ENCODE results near the gene PPARD. TPM values are rescaled to one million over a fixed set of nuclear protein-coding genes. Genes with fewer than 3 reads are reported as not detected.
A peak's percentile ranks its signal among the peaks of the same experiment; 100 is the strongest.

The PPARD gene
- total and polyA plus RNA-seq, 2 of the 13 experiments (the other 11 are each of a cell fraction or from before 2014, with no cell fraction given) = 6.1 to 13.3 TPM

DNA sequence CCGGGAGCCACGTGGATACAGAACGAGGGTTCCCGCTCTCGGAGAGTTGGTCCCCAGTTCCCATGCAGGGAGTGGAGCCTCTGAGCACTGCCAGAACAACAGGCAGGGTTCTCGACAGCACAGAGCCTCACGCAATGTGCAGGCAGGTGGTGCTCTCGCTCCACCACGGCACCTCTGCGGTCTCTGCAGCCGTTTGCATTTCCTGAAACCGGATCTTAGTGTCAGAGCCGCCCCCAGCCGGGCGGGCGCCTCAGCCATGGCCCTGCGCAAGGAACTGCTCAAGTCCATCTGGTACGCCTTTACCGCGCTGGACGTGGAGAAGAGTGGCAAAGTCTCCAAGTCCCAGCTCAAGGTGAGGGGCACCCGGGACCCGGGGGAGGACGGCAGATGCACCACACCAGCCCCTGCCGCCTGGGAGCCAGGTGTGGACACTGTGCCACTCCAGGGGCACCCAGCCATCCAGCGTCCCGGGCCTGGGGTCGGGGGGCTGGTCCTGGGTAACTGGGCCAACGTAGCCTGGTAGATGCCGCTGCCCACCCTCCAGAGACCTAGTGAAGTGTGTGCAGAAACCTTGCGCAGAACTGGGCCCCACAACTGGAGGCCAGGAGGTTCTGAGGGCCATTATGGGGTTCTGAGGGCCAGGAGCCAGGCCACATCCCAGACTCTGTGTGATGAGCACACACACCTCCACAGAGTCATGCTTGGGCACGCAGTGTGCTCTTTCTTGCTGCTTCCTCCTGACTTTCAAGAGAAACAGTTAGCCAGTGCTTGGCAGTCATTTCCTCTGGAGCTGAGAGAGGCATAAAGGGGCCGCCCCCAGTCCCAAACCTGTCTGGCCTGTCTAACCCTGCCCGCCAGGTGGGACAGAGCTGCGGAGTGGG is 44.5 kb upstream of the PPARD start, which contains the start of gene DEF6 (continued):
- TF ChIP-seq, protein P1, sequence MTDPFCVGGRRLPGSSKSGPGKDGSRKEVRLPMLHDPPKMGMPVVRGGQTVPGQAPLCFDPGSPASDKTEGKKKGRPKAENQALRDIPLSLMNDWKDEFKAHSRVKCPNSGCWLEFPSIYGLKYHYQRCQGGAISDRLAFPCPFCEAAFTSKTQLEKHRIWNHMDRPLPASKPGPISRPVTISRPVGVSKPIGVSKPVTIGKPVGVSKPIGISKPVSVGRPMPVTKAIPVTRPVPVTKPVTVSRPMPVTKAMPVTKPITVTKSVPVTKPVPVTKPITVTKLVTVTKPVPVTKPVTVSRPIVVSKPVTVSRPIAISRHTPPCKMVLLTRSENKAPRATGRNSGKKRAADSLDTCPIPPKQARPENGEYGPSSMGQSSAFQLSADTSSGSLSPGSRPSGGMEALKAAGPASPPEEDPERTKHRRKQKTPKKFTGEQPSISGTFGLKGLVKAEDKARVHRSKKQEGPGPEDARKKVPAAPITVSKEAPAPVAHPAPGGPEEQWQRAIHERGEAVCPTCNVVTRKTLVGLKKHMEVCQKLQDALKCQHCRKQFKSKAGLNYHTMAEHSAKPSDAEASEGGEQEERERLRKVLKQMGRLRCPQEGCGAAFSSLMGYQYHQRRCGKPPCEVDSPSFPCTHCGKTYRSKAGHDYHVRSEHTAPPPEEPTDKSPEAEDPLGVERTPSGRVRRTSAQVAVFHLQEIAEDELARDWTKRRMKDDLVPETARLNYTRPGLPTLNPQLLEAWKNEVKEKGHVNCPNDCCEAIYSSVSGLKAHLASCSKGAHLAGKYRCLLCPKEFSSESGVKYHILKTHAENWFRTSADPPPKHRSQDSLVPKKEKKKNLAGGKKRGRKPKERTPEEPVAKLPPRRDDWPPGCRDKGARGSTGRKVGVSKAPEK (CRISPR knock-in tag; IDR thresholded peaks at IDR 0.05; ENCODE audit: borderline replicate concordance) = 0 out of 2 replicates have a peak, but pooled peaks have one; percentile 35
- TF ChIP-seq ZNF317 (CRISPR knock-in tag; IDR thresholded peaks at IDR 0.05) (peak; percentile 83), KDM2A (CRISPR knock-in tag; IDR thresholded peaks at IDR 0.05; ENCODE audit: borderline replicate concordance, low read depth) (peak; percentile 94), ATF7-NPFF (CRISPR knock-in tag; IDR thresholded peaks at IDR 0.05; ENCODE audit: low read depth) (peak; percentile 83), ZMYM2 (CRISPR knock-in tag; IDR thresholded peaks at IDR 0.05) (no peak), TGIF2 (CRISPR knock-in tag; IDR thresholded peaks at IDR 0.05) (peak; percentile 90), ZNF614 (CRISPR knock-in tag; IDR thresholded peaks at IDR 0.05; ENCODE audit: borderline replicate concordance) (peak; percentile 52; the same call in 1 of the 2 replicates), KLF11 (CRISPR knock-in tag; IDR thresholded peaks at IDR 0.05) (no peak; the same call in 1 of the 2 replicates), ZNF33A (CRISPR knock-in tag; IDR thresholded peaks at IDR 0.05; ENCODE audit: borderline replicate concordance) (no peak), TAF1 (CRISPR knock-in tag; IDR thresholded peaks at IDR 0.05) (peak; percentile 72), SPEN (CRISPR knock-in tag; IDR thresholded peaks at IDR 0.05; ENCODE audit: low read depth) (peak; percentile 70), TBL1XR1 (IDR thresholded peaks at IDR 0.05; ENCODE audit: borderline replicate concordance, low read length, partially characterized antibody) (peak; percentile 48), SRSF1 (optimal IDR thresholded peaks at IDR 0.05; ENCODE audit: low read depth, low read length) (peak; percentile 41), MED8 (CRISPR knock-in tag; IDR thresholded peaks at IDR 0.05; ENCODE audit: insufficient replicate concordance) (peak; percentile 72), YY1 (IDR thresholded peaks at IDR 0.05; ENCODE audit: insufficient read depth, insufficient replicate concordance, low read depth, low read length) (peak; percentile 78), ZNF713 (CRISPR knock-in tag; IDR thresholded peaks at IDR 0.05) (0 out of 2 replicates have a peak, but pooled peaks have one; percentile 21)
- TF ChIP-seq, protein P2, sequence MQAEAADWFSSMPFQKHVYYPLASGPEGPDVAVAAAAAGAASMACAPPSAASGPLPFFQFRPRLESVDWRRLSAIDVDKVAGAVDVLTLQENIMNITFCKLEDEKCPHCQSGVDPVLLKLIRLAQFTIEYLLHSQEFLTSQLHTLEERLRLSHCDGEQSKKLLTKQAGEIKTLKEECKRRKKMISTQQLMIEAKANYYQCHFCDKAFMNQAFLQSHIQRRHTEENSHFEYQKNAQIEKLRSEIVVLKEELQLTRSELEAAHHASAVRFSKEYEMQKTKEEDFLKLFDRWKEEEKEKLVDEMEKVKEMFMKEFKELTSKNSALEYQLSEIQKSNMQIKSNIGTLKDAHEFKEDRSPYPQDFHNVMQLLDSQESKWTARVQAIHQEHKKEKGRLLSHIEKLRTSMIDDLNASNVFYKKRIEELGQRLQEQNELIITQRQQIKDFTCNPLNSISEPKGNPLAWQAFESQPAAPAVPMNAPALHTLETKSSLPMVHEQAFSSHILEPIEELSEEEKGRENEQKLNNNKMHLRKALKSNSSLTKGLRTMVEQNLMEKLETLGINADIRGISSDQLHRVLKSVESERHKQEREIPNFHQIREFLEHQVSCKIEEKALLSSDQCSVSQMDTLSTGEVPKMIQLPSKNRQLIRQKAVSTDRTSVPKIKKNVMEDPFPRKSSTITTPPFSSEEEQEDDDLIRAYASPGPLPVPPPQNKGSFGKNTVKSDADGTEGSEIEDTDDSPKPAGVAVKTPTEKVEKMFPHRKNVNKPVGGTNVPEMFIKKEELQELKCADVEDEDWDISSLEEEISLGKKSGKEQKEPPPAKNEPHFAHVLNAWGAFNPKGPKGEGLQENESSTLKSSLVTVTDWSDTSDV (CRISPR knock-in tag; IDR thresholded peaks at IDR 0.05) = peak; percentile 98
- TF ChIP-seq, protein P3, sequence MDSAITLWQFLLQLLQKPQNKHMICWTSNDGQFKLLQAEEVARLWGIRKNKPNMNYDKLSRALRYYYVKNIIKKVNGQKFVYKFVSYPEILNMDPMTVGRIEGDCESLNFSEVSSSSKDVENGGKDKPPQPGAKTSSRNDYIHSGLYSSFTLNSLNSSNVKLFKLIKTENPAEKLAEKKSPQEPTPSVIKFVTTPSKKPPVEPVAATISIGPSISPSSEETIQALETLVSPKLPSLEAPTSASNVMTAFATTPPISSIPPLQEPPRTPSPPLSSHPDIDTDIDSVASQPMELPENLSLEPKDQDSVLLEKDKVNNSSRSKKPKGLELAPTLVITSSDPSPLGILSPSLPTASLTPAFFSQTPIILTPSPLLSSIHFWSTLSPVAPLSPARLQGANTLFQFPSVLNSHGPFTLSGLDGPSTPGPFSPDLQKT (CRISPR knock-in tag; IDR thresholded peaks at IDR 0.05; ENCODE audit: borderline replicate concordance) = no peak
- TF ChIP-seq, protein P4, sequence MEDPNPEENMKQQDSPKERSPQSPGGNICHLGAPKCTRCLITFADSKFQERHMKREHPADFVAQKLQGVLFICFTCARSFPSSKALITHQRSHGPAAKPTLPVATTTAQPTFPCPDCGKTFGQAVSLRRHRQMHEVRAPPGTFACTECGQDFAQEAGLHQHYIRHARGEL (CRISPR knock-in tag; IDR thresholded peaks at IDR 0.05) = peak; percentile 91; the same call in 1 of the 2 replicates

Measured in HepG2 (cell line).